Lower leg skin (tissue), 3 donors: ENCODE measurements around the gene PDSS2.

Experiments used
- POLR2A ChIP-seq, 2 donors: fragments of 450-650 bp; IDR thresholded peaks; one replicate each; pipeline ENCODE4 v1.6.1; 2016 to 2017; ENCODE audit warnings: antibody characterized with exemption in 2 of 2, mild to moderate bottlenecking in 1 of 2, moderate library complexity in 1 of 2
- TF ChIP-seq, protein P1 (sequence below), 3 donors: fragments of 450-650 bp; IDR thresholded peaks; one replicate each; pipeline ENCODE4 v1.5.1; 2016; ENCODE audit warnings: antibody characterized with exemption in 3 of 3, mild to moderate bottlenecking in 3 of 3, moderate library complexity in 2 of 3

DNA sequence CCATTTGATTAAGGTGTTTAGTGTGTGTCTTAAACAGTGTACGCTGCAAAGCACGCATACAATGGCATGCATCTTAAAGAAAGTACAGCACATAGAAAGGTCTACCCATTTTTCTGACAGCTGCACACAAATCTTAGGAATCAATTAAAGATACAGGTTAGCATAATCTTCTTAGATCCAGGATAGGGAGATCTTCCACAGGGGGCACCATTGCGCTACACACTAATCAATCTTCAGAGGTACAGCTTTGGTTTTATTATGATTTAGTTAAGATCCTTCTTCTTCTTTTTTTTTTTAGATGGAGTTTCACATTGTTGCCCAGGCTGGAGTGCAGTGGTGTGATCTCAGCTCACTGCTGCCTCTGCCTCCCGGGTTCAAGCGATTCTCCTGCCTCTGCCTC is 280.4 kb downstream of the PDSS2 start:
- TF ChIP-seq POLR2A (IDR thresholded peaks at IDR 0.05) = no peak
- TF ChIP-seq, protein P1, sequence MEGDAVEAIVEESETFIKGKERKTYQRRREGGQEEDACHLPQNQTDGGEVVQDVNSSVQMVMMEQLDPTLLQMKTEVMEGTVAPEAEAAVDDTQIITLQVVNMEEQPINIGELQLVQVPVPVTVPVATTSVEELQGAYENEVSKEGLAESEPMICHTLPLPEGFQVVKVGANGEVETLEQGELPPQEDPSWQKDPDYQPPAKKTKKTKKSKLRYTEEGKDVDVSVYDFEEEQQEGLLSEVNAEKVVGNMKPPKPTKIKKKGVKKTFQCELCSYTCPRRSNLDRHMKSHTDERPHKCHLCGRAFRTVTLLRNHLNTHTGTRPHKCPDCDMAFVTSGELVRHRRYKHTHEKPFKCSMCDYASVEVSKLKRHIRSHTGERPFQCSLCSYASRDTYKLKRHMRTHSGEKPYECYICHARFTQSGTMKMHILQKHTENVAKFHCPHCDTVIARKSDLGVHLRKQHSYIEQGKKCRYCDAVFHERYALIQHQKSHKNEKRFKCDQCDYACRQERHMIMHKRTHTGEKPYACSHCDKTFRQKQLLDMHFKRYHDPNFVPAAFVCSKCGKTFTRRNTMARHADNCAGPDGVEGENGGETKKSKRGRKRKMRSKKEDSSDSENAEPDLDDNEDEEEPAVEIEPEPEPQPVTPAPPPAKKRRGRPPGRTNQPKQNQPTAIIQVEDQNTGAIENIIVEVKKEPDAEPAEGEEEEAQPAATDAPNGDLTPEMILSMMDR (IDR thresholded peaks at IDR 0.05) = no peak
